K562 (cell line): ENCODE results near the gene KIF17. TPM values are rescaled to one million over a fixed set of nuclear protein-coding genes. Genes with fewer than 3 reads are reported as not detected.

Experiments
- NCOR1 ChIP-seq: fragments of 450-650 bp; IDR thresholded peaks from 2 replicates; pipeline ENCODE4 v1.6.1; 2016; ENCODE audit warnings: mild to moderate bottlenecking, moderate library complexity
- PTRF ChIP-seq: fragments of 450-650 bp; IDR thresholded peaks from 2 replicates; pipeline ENCODE4 v1.6.1; 2016; ENCODE audit warnings: mild to moderate bottlenecking, missing genetic modification characterization, missing compliant biosample characterization
- ZFPM2 ChIP-seq: fragments of 250-450 bp; sonication (Bioruptor Pico); IDR thresholded peaks from 2 replicates; pipeline ENCODE4 v1.5.1; 2022; ENCODE audit warnings: mild to moderate bottlenecking
- ZNF263 ChIP-seq: sonication (generic); formaldehyde crosslinking; IDR thresholded peaks from 2 replicates; pipeline ENCODE4 v1.8.0; 2022; ENCODE audit warnings: mild to moderate bottlenecking, missing genetic modification reagents, borderline replicate concordance
- ZNF699 ChIP-seq: fragments of 250-450 bp; sonication (Bioruptor Pico); IDR thresholded peaks from 2 replicates; pipeline ENCODE4 v1.8.0; 2021; ENCODE audit warnings: mild to moderate bottlenecking, moderate library complexity; ENCODE audit not compliant: insufficient replicate concordance
- polyA plus RNA-seq, 8 experiments: library from polyadenylated mRNA; depleted of rRNA in 4 of 8; stranded (reverse) in 5 of 8; unstranded in 3 of 8; fragments of >200 nt; fragmentation: Nextera tagmentation in 2 of 8; fragmentation: Illumina TruSeq in 1 of 8; extraction: Ambion mirVana in 2 of 8; extraction: Trizol in 1 of 8; gene quantifications; 2 replicates each; pipeline versions ENCODE4 v1.2.1 to v1.2.3, GENCODE V29; 2011 to 2014; ENCODE audit warnings: inconsistent platforms in 1 of 8, missing spikeins in 1 of 8
- total RNA-seq, 7 experiments: library from RNA; depleted of rRNA in 6 of 7; stranded (reverse); fragments of >200 nt in 6 of 7; fragmentation: Illumina TruSeq in 2 of 7; extraction: Trizol in 2 of 7; gene quantifications; 2 replicates each; pipeline versions ENCODE4 v1.2.1 to v1.2.3, GENCODE V29; 2011 to 2021; ENCODE audit warnings: low replicate concordance in 1 of 7
- TF ChIP-seq, protein P1 (sequence below): sonication (generic); formaldehyde crosslinking; IDR thresholded peaks from 2 replicates; pipeline ENCODE4 v1.8.1; 2023; ENCODE audit warnings: missing genetic modification reagents, mild to moderate bottlenecking, borderline replicate concordance
- TF ChIP-seq, protein P2 (sequence below): fragments of 450-650 bp; formaldehyde crosslinking; IDR thresholded peaks from 2 replicates; pipeline ENCODE4 v1.4.0; 2020; ENCODE audit warnings: mild to moderate bottlenecking, moderate library complexity
- TF ChIP-seq, protein P3 (sequence below): sonication (generic); formaldehyde crosslinking; IDR thresholded peaks from 2 replicates; pipeline ENCODE4 v1.8.0; 2023; ENCODE audit warnings: missing genetic modification reagents, mild to moderate bottlenecking, borderline replicate concordance
- TF ChIP-seq, protein P4 (sequence below): fragments of 250-450 bp; sonication (Bioruptor Pico); IDR thresholded peaks from 2 replicates; pipeline ENCODE4 v1.4.0; 2020; ENCODE audit warnings: mild to moderate bottlenecking

KIF17 gene
- total and polyA plus RNA-seq, 9 of the 15 experiments (the other 6 are each of a cell fraction or from before 2014, with no cell fraction given), result 0.04 to 0.47 (median 0.18) TPM; not detected in 5

DNA sequence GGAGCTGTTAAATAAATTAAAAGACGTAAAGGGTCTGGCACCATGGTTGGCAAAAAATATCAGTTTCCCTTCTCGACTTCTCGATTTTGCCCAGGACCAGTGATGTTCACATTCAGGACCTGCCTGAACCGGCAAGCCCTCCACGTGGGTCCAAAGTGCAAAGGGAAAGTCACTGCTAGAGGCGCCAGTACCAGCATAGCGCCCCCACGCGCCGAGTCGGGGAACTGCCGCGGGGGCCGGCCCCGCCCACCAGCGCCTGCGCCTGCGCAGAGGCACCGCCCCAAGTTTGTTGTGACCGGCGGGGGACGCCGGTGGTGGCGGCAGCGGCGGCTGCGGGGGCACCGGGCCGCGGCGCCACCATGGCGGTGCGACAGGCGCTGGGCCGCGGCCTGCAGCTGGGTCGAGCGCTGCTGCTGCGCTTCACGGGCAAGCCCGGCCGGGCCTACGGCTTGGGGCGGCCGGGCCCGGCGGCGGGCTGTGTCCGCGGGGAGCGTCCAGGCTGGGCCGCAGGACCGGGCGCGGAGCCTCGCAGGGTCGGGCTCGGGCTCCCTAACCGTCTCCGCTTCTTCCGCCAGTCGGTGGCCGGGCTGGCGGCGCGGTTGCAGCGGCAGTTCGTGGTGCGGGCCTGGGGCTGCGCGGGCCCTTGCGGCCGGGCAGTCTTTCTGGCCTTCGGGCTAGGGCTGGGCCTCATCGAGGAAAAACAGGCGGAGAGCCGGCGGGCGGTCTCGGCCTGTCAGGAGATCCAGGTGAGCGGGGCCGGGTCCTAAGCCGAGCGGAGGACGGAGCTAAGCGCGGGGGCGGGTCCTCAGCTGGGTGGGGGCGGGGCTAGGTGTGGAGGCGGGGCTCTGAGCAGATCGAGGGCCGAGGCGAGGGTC lies 84.4 kb downstream of the KIF17 start, which contains the start of gene PINK1 (continued):
- TF ChIP-seq, protein P1, sequence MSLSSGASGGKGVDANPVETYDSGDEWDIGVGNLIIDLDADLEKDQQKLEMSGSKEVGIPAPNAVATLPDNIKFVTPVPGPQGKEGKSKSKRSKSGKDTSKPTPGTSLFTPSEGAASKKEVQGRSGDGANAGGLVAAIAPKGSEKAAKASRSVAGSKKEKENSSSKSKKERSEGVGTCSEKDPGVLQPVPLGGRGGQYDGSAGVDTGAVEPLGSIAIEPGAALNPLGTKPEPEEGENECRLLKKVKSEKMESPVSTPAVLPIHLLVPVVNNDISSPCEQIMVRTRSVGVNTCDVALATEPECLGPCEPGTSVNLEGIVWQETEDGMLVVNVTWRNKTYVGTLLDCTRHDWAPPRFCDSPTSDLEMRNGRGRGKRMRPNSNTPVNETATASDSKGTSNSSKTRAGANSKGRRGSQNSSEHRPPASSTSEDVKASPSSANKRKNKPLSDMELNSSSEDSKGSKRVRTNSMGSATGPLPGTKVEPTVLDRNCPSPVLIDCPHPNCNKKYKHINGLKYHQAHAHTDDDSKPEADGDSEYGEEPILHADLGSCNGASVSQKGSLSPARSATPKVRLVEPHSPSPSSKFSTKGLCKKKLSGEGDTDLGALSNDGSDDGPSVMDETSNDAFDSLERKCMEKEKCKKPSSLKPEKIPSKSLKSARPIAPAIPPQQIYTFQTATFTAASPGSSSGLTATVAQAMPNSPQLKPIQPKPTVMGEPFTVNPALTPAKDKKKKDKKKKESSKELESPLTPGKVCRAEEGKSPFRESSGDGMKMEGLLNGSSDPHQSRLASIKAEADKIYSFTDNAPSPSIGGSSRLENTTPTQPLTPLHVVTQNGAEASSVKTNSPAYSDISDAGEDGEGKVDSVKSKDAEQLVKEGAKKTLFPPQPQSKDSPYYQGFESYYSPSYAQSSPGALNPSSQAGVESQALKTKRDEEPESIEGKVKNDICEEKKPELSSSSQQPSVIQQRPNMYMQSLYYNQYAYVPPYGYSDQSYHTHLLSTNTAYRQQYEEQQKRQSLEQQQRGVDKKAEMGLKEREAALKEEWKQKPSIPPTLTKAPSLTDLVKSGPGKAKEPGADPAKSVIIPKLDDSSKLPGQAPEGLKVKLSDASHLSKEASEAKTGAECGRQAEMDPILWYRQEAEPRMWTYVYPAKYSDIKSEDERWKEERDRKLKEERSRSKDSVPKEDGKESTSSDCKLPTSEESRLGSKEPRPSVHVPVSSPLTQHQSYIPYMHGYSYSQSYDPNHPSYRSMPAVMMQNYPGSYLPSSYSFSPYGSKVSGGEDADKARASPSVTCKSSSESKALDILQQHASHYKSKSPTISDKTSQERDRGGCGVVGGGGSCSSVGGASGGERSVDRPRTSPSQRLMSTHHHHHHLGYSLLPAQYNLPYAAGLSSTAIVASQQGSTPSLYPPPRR, result no peak
- TF ChIP-seq ZNF263 (CRISPR knock-in tag) (no peak), ZFPM2 (CRISPR knock-in tag) (peak; percentile 90; the same call in 1 of the 2 replicates), PTRF (tag) (no peak), ZNF699 (no peak), NCOR1 (no peak; the same call in 1 of the 2 replicates)
- TF ChIP-seq, protein P2, sequence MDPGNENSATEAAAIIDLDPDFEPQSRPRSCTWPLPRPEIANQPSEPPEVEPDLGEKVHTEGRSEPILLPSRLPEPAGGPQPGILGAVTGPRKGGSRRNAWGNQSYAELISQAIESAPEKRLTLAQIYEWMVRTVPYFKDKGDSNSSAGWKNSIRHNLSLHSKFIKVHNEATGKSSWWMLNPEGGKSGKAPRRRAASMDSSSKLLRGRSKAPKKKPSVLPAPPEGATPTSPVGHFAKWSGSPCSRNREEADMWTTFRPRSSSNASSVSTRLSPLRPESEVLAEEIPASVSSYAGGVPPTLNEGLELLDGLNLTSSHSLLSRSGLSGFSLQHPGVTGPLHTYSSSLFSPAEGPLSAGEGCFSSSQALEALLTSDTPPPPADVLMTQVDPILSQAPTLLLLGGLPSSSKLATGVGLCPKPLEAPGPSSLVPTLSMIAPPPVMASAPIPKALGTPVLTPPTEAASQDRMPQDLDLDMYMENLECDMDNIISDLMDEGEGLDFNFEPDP (CRISPR knock-in tag), result no peak
- TF ChIP-seq, protein P3, sequence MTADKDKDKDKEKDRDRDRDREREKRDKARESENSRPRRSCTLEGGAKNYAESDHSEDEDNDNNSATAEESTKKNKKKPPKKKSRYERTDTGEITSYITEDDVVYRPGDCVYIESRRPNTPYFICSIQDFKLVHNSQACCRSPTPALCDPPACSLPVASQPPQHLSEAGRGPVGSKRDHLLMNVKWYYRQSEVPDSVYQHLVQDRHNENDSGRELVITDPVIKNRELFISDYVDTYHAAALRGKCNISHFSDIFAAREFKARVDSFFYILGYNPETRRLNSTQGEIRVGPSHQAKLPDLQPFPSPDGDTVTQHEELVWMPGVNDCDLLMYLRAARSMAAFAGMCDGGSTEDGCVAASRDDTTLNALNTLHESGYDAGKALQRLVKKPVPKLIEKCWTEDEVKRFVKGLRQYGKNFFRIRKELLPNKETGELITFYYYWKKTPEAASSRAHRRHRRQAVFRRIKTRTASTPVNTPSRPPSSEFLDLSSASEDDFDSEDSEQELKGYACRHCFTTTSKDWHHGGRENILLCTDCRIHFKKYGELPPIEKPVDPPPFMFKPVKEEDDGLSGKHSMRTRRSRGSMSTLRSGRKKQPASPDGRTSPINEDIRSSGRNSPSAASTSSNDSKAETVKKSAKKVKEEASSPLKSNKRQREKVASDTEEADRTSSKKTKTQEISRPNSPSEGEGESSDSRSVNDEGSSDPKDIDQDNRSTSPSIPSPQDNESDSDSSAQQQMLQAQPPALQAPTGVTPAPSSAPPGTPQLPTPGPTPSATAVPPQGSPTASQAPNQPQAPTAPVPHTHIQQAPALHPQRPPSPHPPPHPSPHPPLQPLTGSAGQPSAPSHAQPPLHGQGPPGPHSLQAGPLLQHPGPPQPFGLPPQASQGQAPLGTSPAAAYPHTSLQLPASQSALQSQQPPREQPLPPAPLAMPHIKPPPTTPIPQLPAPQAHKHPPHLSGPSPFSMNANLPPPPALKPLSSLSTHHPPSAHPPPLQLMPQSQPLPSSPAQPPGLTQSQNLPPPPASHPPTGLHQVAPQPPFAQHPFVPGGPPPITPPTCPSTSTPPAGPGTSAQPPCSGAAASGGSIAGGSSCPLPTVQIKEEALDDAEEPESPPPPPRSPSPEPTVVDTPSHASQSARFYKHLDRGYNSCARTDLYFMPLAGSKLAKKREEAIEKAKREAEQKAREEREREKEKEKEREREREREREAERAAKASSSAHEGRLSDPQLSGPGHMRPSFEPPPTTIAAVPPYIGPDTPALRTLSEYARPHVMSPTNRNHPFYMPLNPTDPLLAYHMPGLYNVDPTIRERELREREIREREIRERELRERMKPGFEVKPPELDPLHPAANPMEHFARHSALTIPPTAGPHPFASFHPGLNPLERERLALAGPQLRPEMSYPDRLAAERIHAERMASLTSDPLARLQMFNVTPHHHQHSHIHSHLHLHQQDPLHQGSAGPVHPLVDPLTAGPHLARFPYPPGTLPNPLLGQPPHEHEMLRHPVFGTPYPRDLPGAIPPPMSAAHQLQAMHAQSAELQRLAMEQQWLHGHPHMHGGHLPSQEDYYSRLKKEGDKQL, result no peak
- TF ChIP-seq, protein P4, sequence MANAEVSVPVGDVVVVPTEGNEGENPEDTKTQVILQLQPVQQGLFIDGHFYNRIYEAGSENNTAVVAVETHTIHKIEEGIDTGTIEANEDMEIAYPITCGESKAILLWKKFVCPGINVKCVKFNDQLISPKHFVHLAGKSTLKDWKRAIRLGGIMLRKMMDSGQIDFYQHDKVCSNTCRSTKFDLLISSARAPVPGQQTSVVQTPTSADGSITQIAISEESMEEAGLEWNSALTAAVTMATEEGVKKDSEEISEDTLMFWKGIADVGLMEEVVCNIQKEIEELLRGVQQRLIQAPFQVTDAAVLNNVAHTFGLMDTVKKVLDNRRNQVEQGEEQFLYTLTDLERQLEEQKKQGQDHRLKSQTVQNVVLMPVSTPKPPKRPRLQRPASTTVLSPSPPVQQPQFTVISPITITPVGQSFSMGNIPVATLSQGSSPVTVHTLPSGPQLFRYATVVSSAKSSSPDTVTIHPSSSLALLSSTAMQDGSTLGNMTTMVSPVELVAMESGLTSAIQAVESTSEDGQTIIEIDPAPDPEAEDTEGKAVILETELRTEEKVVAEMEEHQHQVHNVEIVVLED, result no peak
